BJ (cell line): ENCODE results near the gene KHSRP. TPM values are rescaled to one million over a fixed set of nuclear protein-coding genes. Genes with fewer than 3 reads are reported as not detected.

Experiments used
- CTCF ChIA-PET: fragments of 350-600 bp; formaldehyde crosslinking; extraction: SDS; loops from one replicate; lab custom pipeline; 2021; ENCODE audit warnings: antibody characterized with exemption, inconsistent platforms; lab: Yijun Ruan, JAX
- POLR2A ChIA-PET: fragments of 300-600 bp; sonication (Branson Sonifier 250); formaldehyde crosslinking; extraction: SDS; loops from one replicate; lab custom pipeline; 2021; ENCODE audit warnings: antibody characterized with exemption; lab: Charles Lee
- DNase-seq: peaks from one replicate; pipeline ENCODE4 v3.0.0-alpha.2; 2011; ENCODE audit warnings: low read depth
- H3K27me3 ChIP-seq: 2 replicates; pipeline ENCODE4 v1.6.0; 2011; ENCODE audit warnings: low read length; ENCODE audit not compliant: control insufficient read depth, insufficient read depth
- H3K36me3 ChIP-seq: 2 replicates; pipeline ENCODE4 v1.5.1; 2011; ENCODE audit warnings: low read length; ENCODE audit not compliant: control insufficient read depth, insufficient read depth
- H3K4me3 ChIP-seq: 2 replicates; pipeline ENCODE4 v1.5.1; 2011; ENCODE audit warnings: low read depth, mild to moderate bottlenecking, control low read depth, low read length
- CTCF ChIP-seq: IDR thresholded peaks from 2 replicates; pipeline ENCODE4 v1.5.1; 2011; ENCODE audit warnings: low read depth, mild to moderate bottlenecking, control low read depth, inconsistent platforms, low read length, moderate library complexity; ENCODE audit not compliant: insufficient read depth
- polyA plus RNA-seq: library from polyadenylated mRNA; depleted of rRNA; stranded (reverse); fragments of >200 nt; gene quantifications from 2 replicates; pipeline ENCODE4 v1.2.3, GENCODE V29; 2011

KHSRP gene
- polyA plus RNA-seq, 1 experiment = 68.7 TPM

DNA sequence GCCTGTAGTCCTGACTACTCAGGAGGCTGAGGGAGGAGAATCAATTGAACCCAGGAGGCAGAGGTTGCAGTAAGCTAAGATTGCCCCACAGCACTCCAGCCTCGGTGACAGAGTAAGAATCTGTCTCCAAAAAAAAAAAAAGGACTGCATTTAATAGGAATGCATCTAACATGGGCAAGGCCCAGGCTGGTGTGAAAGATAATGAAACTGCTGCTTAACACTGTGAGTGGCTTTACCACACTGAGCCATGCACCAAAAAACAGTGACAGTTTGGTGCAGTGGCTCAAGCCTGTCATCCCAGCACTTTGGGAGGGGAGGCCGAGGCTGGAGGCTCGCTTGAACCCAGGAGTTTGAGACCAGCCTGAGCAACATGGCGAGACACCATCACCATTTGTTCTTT, 40.2 kb downstream of the KHSRP start:
- Histone ChIP-seq H3K4me3 (no peak overlapping the region), H3K27me3 (no peaks in the 10 kb centered on the region), H3K36me3 (peaks cover 51% of the 10 kb centered on the region)
- ChIA-PET CTCF (no interaction called here), POLR2A (no interaction called here)
- no peak for TF ChIP-seq CTCF
- DNase-seq = no peak

GRCh38 chr19:6383188-6383587, 41.4 kb downstream of the KHSRP start:
- ChIA-PET POLR2A (no interaction called here), CTCF (no interaction called here)
- TF ChIP-seq CTCF = no peak
- peaks cover 47% of the 10 kb centered on the region for H3K36me3 ChIP-seq
- H3K4me3 ChIP-seq = no peak overlapping the region
- H3K27me3 ChIP-seq = no peaks in the 10 kb centered on the region
- DNase-seq = no peak

- Histone ChIP-seq H3K27me3 (no peaks in the 10 kb centered on the region), H3K4me3 (no peak overlapping the region), H3K36me3 (peaks cover 35% of the 10 kb centered on the region)
- POLR2A ChIA-PET = no interaction called here
- CTCF ChIA-PET = no interaction called here
- TF ChIP-seq CTCF = no peak
- DNase-seq = no peak
These were observed 43.4 kb downstream of the KHSRP start for GRCh38 chr19:6381030-6381750.

GRCh38 chr19:6379744-6380143, 44.9 kb downstream of the KHSRP start:
- H3K36me3 ChIP-seq = peaks cover 31% of the 10 kb centered on the region
- no peak for TF ChIP-seq CTCF
- ChIA-PET POLR2A (no interaction called here), CTCF (no interaction called here)
- no peak overlapping the region for H3K4me3 ChIP-seq
- H3K27me3 ChIP-seq = no peaks in the 10 kb centered on the region
- no peak for DNase-seq

GRCh38 chr19:6378486-6378885, 46.1 kb downstream of the KHSRP start:
- H3K36me3 ChIP-seq = peaks cover 29% of the 10 kb centered on the region
- no peaks in the 10 kb centered on the region for H3K27me3 ChIP-seq
- ChIA-PET POLR2A (no interaction called here), CTCF (no interaction called here)
- DNase-seq = no peak
- H3K4me3 ChIP-seq = no peak overlapping the region
- TF ChIP-seq CTCF = no peak
